ENCODE measurements around the gene CA7.
A peak's percentile ranks its signal among the peaks of the same experiment; 100 is the strongest.
"Not testable (repeated sequence)": the region's sequence is repeated elsewhere in the genome, so short reads cannot be mapped to it uniquely, and the experiment has no call there.

Gene CA7

GRCh38 chr16:66847533-66848067 is 3.4 kb downstream of the CA7 start:
- DNase-seq: no peak

- DNase-seq: no peak
Measured at GRCh38 chr16:66848172-66848571, 4.0 kb downstream of the CA7 start.

GRCh38 chr16:66849021-66849420 is 4.8 kb downstream of the CA7 start:
- DNase-seq: no peak

- no peak for DNase-seq
Measured at GRCh38 chr16:66849549-66849948, 5.3 kb downstream of the CA7 start.

GRCh38 chr16:66850115-66850815 is 6.1 kb downstream of the CA7 start:
- no peak for DNase-seq

GRCh38 chr16:66851166-66851964 is 7.2 kb downstream of the CA7 start:
- DNase-seq: no peak

GRCh38 chr16:66853261-66854139 is 9.3 kb downstream of the CA7 start:
- peak; percentile 36 for DNase-seq

- no peak for DNase-seq
Measured at GRCh38 chr16:66856184-66856730, 12.0 kb downstream of the CA7 start.

GRCh38 chr16:66856801-66857200 is 12.6 kb downstream of the CA7 start:
- no peak for DNase-seq

GRCh38 chr16:66857437-66857836 is 13.2 kb downstream of the CA7 start:
- no peak for DNase-seq

- no peak for DNase-seq
Measured at GRCh38 chr16:66858740-66859396, 14.7 kb downstream of the CA7 start.

- DNase-seq: no peak
Measured at GRCh38 chr16:66859397-66860068, 15.3 kb downstream of the CA7 start.

GRCh38 chr16:66862023-66862520 is 17.9 kb downstream of the CA7 start:
- no peak for DNase-seq

GRCh38 chr16:66863707-66864106 is 19.5 kb downstream of the CA7 start:
- no peak for DNase-seq

GRCh38 chr16:66869424-66869823 is 25.2 kb downstream of the CA7 start:
- no peak for DNase-seq

GRCh38 chr16:66871363-66871762 is 27.1 kb downstream of the CA7 start:
- DNase-seq: not testable (repeated sequence)

- DNase-seq: no peak
Measured at GRCh38 chr16:66871840-66872239, 27.6 kb downstream of the CA7 start.

GRCh38 chr16:66872559-66872942 is 28.3 kb downstream of the CA7 start:
- no peak for DNase-seq

GRCh38 chr16:66872943-66873684 is 28.9 kb downstream of the CA7 start:
- peak; percentile 97 for DNase-seq

- no peak for DNase-seq
Measured at GRCh38 chr16:66873685-66874055, 29.5 kb downstream of the CA7 start.

Measured in hematopoietic multipotent progenitor cell treated with erythropoietin and hydrocortisone succinate and interleukin-3 and kit ligand, for 6 days (in vitro differentiated cells).